Fibroblast of skin of left biceps (primary cell): ENCODE results near the gene C19orf33.
"Not testable (repeated sequence)": the region's sequence is repeated elsewhere in the genome, so short reads cannot be mapped to it uniquely, and the experiment has no call there.

ENCODE experiments used
- DNase-seq, 2 experiments: peaks; one replicate each; pipeline ENCODE4 v3.0.0-alpha.2; 2013; ENCODE audit warnings: low read depth in 2 of 2

Gene C19orf33

GRCh38 chr19:38339011-38339410 lies 35.0 kb downstream of the C19orf33 start:
- DNase-seq: not testable (repeated sequence)

GRCh38 chr19:38340927-38341326 lies 36.9 kb downstream of the C19orf33 start:
- no peak for DNase-seq

GRCh38 chr19:38346837-38347236 lies 42.8 kb downstream of the C19orf33 start:
- DNase-seq: no peak

GRCh38 chr19:38350883-38351282 lies 46.8 kb downstream of the C19orf33 start:
- DNase-seq: no peak

- DNase-seq: no peak
Measured at GRCh38 chr19:38351865-38352395, 47.9 kb downstream of the C19orf33 start.

GRCh38 chr19:38352611-38353010 lies 48.6 kb downstream of the C19orf33 start:
- no peak for DNase-seq
